ENCODE results near the gene AP1S1. TPM values are rescaled to one million over a fixed set of nuclear protein-coding genes. Genes with fewer than 3 reads are reported as not detected.
A peak's percentile ranks its signal among the peaks of the same experiment; 100 is the strongest.

AP1S1 gene
- total and polyA plus RNA-seq, 9 of the 15 experiments (the other 6 are each of a cell fraction or from before 2014, with no cell fraction given) = 4.4 to 149 (median 89.4) TPM

DNA sequence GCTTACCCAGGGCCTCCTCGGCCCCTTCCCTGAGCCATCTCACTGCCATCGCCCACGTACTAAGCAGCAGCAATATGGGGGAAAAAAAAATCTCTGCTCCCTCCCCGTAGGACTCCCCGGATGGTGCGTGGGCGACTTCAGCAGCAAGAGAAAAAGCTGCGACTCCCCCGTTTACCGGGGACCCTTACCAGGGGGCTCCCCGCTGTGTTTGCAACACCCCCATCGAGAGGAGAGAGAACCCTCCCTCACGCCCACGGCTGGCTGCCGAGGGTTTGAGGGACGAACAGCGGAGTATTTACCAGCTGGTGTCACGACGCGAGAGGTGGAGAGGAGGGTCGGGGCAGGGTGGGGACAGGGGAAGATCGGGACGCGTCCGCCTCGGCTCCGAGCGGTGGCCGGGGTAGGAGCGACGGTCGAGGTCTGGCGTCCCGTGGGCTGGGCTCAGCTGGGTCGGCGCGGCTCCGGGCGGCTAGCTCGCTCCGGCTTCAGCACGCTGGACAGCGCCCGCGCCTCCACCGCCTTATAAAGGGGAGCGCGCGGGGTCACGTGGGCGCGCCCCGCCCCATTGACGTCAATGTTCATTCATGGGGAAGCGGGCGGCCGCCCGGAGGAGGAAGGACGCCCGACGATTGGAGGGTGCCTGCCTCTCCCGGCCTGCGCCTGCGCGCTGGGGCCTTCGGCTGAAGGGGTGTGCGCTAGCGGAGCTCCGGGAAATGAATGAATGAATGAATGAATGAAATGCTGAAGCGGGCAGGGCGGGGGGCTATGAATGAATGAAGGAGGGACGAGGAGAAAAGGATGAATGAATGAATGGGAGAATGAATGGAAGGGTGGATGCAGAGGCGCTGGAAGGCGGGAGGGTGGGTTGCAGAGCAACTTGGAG is 11.0 kb downstream of the AP1S1 start, which contains the start of gene VGF (continued):
- TF ChIP-seq, protein P1, sequence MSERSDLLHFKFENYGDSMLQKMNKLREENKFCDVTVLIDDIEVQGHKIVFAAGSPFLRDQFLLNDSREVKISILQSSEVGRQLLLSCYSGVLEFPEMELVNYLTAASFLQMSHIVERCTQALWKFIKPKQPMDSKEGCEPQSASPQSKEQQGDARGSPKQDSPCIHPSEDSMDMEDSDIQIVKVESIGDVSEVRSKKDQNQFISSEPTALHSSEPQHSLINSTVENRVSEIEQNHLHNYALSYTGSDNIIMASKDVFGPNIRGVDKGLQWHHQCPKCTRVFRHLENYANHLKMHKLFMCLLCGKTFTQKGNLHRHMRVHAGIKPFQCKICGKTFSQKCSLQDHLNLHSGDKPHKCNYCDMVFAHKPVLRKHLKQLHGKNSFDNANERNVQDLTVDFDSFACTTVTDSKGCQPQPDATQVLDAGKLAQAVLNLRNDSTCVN (CRISPR knock-in tag; IDR thresholded peaks at IDR 0.05) = 0 out of 2 replicates have a peak, but pooled peaks have one; percentile 5
- TF ChIP-seq, protein P2, sequence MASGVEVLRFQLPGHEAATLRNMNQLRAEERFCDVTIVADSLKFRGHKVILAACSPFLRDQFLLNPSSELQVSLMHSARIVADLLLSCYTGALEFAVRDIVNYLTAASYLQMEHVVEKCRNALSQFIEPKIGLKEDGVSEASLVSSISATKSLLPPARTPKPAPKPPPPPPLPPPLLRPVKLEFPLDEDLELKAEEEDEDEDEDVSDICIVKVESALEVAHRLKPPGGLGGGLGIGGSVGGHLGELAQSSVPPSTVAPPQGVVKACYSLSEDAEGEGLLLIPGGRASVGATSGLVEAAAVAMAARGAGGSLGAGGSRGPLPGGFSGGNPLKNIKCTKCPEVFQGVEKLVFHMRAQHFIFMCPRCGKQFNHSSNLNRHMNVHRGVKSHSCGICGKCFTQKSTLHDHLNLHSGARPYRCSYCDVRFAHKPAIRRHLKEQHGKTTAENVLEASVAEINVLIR (CRISPR knock-in tag; IDR thresholded peaks at IDR 0.05) = peak; percentile 73
- TF ChIP-seq CBX1 (IDR thresholded peaks at IDR 0.05; ENCODE audit: low read depth) = no peak
- TF ChIP-seq, protein P3, sequence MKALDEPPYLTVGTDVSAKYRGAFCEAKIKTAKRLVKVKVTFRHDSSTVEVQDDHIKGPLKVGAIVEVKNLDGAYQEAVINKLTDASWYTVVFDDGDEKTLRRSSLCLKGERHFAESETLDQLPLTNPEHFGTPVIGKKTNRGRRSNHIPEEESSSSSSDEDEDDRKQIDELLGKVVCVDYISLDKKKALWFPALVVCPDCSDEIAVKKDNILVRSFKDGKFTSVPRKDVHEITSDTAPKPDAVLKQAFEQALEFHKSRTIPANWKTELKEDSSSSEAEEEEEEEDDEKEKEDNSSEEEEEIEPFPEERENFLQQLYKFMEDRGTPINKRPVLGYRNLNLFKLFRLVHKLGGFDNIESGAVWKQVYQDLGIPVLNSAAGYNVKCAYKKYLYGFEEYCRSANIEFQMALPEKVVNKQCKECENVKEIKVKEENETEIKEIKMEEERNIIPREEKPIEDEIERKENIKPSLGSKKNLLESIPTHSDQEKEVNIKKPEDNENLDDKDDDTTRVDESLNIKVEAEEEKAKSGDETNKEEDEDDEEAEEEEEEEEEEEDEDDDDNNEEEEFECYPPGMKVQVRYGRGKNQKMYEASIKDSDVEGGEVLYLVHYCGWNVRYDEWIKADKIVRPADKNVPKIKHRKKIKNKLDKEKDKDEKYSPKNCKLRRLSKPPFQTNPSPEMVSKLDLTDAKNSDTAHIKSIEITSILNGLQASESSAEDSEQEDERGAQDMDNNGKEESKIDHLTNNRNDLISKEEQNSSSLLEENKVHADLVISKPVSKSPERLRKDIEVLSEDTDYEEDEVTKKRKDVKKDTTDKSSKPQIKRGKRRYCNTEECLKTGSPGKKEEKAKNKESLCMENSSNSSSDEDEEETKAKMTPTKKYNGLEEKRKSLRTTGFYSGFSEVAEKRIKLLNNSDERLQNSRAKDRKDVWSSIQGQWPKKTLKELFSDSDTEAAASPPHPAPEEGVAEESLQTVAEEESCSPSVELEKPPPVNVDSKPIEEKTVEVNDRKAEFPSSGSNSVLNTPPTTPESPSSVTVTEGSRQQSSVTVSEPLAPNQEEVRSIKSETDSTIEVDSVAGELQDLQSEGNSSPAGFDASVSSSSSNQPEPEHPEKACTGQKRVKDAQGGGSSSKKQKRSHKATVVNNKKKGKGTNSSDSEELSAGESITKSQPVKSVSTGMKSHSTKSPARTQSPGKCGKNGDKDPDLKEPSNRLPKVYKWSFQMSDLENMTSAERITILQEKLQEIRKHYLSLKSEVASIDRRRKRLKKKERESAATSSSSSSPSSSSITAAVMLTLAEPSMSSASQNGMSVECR (CRISPR knock-in tag; IDR thresholded peaks at IDR 0.05) = peak; percentile 100
- TF ChIP-seq, protein P4, sequence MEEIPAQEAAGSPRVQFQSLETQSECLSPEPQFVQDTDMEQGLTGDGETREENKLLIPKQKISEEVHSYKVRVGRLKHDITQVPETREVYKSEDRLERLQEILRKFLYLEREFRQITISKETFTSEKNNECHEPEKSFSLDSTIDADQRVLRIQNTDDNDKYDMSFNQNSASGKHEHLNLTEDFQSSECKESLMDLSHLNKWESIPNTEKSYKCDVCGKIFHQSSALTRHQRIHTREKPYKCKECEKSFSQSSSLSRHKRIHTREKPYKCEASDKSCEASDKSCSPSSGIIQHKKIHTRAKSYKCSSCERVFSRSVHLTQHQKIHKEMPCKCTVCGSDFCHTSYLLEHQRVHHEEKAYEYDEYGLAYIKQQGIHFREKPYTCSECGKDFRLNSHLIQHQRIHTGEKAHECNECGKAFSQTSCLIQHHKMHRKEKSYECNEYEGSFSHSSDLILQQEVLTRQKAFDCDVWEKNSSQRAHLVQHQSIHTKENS (CRISPR knock-in tag; IDR thresholded peaks at IDR 0.05) = no peak
- no peak for TF ChIP-seq ZNF778 (CRISPR knock-in tag; IDR thresholded peaks at IDR 0.05)
- TF ChIP-seq RBM17 (IDR thresholded peaks at IDR 0.05; ENCODE audit: borderline replicate concordance, low read depth, low read length) = no peak
- no peak for TF ChIP-seq HLTF (IDR thresholded peaks at IDR 0.05)
- TF ChIP-seq MAZ (CRISPR knock-in tag; conservative IDR thresholded peaks at IDR 0.05 in 1 of 2, IDR thresholded peaks at IDR 0.05 in 1 of 2) = peak; percentile 86 to 98
- TF ChIP-seq, protein P5, sequence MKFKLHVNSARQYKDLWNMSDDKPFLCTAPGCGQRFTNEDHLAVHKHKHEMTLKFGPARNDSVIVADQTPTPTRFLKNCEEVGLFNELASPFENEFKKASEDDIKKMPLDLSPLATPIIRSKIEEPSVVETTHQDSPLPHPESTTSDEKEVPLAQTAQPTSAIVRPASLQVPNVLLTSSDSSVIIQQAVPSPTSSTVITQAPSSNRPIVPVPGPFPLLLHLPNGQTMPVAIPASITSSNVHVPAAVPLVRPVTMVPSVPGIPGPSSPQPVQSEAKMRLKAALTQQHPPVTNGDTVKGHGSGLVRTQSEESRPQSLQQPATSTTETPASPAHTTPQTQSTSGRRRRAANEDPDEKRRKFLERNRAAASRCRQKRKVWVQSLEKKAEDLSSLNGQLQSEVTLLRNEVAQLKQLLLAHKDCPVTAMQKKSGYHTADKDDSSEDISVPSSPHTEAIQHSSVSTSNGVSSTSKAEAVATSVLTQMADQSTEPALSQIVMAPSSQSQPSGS (CRISPR knock-in tag; IDR thresholded peaks at IDR 0.05) = peak; percentile 89
- TF ChIP-seq RHOXF2B (CRISPR knock-in tag; conservative IDR thresholded peaks at IDR 0.05) = no peak
- TF ChIP-seq, protein P6, sequence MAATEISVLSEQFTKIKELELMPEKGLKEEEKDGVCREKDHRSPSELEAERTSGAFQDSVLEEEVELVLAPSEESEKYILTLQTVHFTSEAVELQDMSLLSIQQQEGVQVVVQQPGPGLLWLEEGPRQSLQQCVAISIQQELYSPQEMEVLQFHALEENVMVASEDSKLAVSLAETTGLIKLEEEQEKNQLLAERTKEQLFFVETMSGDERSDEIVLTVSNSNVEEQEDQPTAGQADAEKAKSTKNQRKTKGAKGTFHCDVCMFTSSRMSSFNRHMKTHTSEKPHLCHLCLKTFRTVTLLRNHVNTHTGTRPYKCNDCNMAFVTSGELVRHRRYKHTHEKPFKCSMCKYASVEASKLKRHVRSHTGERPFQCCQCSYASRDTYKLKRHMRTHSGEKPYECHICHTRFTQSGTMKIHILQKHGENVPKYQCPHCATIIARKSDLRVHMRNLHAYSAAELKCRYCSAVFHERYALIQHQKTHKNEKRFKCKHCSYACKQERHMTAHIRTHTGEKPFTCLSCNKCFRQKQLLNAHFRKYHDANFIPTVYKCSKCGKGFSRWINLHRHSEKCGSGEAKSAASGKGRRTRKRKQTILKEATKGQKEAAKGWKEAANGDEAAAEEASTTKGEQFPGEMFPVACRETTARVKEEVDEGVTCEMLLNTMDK (IDR thresholded peaks at IDR 0.05; ENCODE audit: borderline replicate concordance, insufficient read depth, low read depth, low read length, poor library complexity, severe bottlenecking) = no peak
- peak; percentile 94 for TF ChIP-seq ZNF224 (CRISPR knock-in tag; IDR thresholded peaks at IDR 0.05)
